ENCODE results near the gene PGBD2.

The PGBD2 gene

GRCh38 chr1:248897412-248898337, 8.4 kb upstream of the PGBD2 start:
- TF ChIP-seq REST (IDR thresholded peaks at IDR 0.05; ENCODE audit: low read depth): no peak
- TF ChIP-seq EGR1 (IDR thresholded peaks at IDR 0.05): no peak
- no peak for TF ChIP-seq TCF12 (IDR thresholded peaks at IDR 0.05; ENCODE audit: low read depth)
- no peak for TF ChIP-seq USF1 (IDR thresholded peaks at IDR 0.05)
- TF ChIP-seq EP300 (IDR thresholded peaks at IDR 0.05; ENCODE audit: borderline replicate concordance): no peak
- no peak for TF ChIP-seq CEBPB (IDR thresholded peaks at IDR 0.05)

- TF ChIP-seq REST (IDR thresholded peaks at IDR 0.05; ENCODE audit: low read depth): no peak
These were observed 5.4 kb upstream of the PGBD2 start for GRCh38 chr1:248900637-248901036.

- no peak for TF ChIP-seq CREB1 (IDR thresholded peaks at IDR 0.05; ENCODE audit: low read depth)
- no peak for TF ChIP-seq TEAD4 (IDR thresholded peaks at IDR 0.05)
- TF ChIP-seq USF1 (IDR thresholded peaks at IDR 0.05): no peak
- TF ChIP-seq YY1 (IDR thresholded peaks at IDR 0.05; ENCODE audit: low read depth): no peak
- TF ChIP-seq MAX (IDR thresholded peaks at IDR 0.05): no peak
- TF ChIP-seq ZBTB7A (IDR thresholded peaks at IDR 0.05; ENCODE audit: low read depth): no peak
- TF ChIP-seq EP300 (IDR thresholded peaks at IDR 0.05; ENCODE audit: borderline replicate concordance): no peak
- no peak for TF ChIP-seq RAD21 (IDR thresholded peaks at IDR 0.05; ENCODE audit: low read depth)
- TF ChIP-seq TAF1 (IDR thresholded peaks at IDR 0.05; ENCODE audit: low read depth): no peak
- no peak for TF ChIP-seq EGR1 (IDR thresholded peaks at IDR 0.05)
- no peak for TF ChIP-seq TCF12 (IDR thresholded peaks at IDR 0.05; ENCODE audit: low read depth)
- no peak for TF ChIP-seq FOXM1 (IDR thresholded peaks at IDR 0.05; ENCODE audit: borderline replicate concordance, low read depth)
- no peak for TF ChIP-seq NFIC (IDR thresholded peaks at IDR 0.05)
- no peak for TF ChIP-seq CEBPB (IDR thresholded peaks at IDR 0.05)
These were observed 4.5 kb upstream of the PGBD2 start for GRCh38 chr1:248901578-248901977.

GRCh38 chr1:248904437-248905216, 1.4 kb upstream of the PGBD2 start:
- no peak for TF ChIP-seq TAF1 (IDR thresholded peaks at IDR 0.05; ENCODE audit: low read depth)
- no peak for TF ChIP-seq MAX (IDR thresholded peaks at IDR 0.05)
- no peak for TF ChIP-seq TCF12 (IDR thresholded peaks at IDR 0.05; ENCODE audit: low read depth)
- TF ChIP-seq REST (IDR thresholded peaks at IDR 0.05; ENCODE audit: low read depth): no peak
- no peak for TF ChIP-seq EGR1 (IDR thresholded peaks at IDR 0.05)
- TF ChIP-seq YY1 (IDR thresholded peaks at IDR 0.05; ENCODE audit: low read depth): no peak
- no peak for TF ChIP-seq CREB1 (IDR thresholded peaks at IDR 0.05; ENCODE audit: low read depth)
- no peak for TF ChIP-seq RAD21 (IDR thresholded peaks at IDR 0.05; ENCODE audit: low read depth)
- no peak for TF ChIP-seq NFIC (IDR thresholded peaks at IDR 0.05)
- TF ChIP-seq TEAD4 (IDR thresholded peaks at IDR 0.05): no peak
- no peak for TF ChIP-seq ZBTB7A (IDR thresholded peaks at IDR 0.05; ENCODE audit: low read depth)
- TF ChIP-seq USF1 (IDR thresholded peaks at IDR 0.05): no peak
- no peak for TF ChIP-seq FOXM1 (IDR thresholded peaks at IDR 0.05; ENCODE audit: borderline replicate concordance, low read depth)
- no peak for TF ChIP-seq EP300 (IDR thresholded peaks at IDR 0.05; ENCODE audit: borderline replicate concordance)
- no peak for TF ChIP-seq CEBPB (IDR thresholded peaks at IDR 0.05)

All from Ishikawa (cell line).